HG03432 (cell line): Measurements from ENCODE around the gene SF1.

Experiments used
- ATAC-seq: cut with Tn5 transposase; IDR thresholded peaks from one replicate; pipeline ENCODE4 v1.9.1; 2021; ENCODE audit warnings: mild to moderate bottlenecking, moderate library complexity; ENCODE audit not compliant: unreplicated experiment

The SF1 gene

GRCh38 chr11:64714666-64715065 lies 63.7 kb downstream of the SF1 start:
- no peak for ATAC-seq
